ENCODE measurements around the gene MTHFD1L. TPM values are rescaled to one million over a fixed set of nuclear protein-coding genes. Genes with fewer than 3 reads are reported as not detected.
A peak's percentile ranks its signal among the peaks of the same experiment; 100 is the strongest.

Gene MTHFD1L
- polyA plus RNA-seq, 3 donors: 0.25 to 1.3 (median 0.39) TPM

DNA sequence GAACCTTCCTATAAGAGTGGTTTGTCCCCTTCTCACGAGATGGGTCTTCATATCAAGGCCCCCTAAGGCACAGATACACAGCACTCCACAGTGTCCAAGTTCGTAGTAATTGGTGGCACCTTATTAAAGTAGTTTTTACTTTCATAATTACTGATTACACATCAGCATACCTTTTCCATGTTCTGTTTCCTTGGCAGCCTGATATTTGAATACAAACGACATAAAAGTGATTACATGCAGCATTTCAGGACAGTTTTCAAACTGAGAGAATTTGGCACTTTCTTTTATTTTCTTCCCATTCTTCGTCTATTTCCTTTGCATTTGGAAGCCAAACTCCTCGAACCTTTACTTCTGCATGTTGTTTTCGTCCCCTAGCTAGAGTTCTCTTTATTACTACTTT, 139.7 kb downstream of the MTHFD1L start:
- TF ChIP-seq, protein P1, sequence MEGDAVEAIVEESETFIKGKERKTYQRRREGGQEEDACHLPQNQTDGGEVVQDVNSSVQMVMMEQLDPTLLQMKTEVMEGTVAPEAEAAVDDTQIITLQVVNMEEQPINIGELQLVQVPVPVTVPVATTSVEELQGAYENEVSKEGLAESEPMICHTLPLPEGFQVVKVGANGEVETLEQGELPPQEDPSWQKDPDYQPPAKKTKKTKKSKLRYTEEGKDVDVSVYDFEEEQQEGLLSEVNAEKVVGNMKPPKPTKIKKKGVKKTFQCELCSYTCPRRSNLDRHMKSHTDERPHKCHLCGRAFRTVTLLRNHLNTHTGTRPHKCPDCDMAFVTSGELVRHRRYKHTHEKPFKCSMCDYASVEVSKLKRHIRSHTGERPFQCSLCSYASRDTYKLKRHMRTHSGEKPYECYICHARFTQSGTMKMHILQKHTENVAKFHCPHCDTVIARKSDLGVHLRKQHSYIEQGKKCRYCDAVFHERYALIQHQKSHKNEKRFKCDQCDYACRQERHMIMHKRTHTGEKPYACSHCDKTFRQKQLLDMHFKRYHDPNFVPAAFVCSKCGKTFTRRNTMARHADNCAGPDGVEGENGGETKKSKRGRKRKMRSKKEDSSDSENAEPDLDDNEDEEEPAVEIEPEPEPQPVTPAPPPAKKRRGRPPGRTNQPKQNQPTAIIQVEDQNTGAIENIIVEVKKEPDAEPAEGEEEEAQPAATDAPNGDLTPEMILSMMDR (IDR thresholded peaks at IDR 0.05): no peak
- peak overlapping the region; percentile 4 to 83 (median 72) for H3K27ac Mint-ChIP-seq
- H3K9me3 Mint-ChIP-seq: peaks cover 0 to 7% (median 0%) of the 10 kb centered on the region in 7 donors
- H3K36me3 Mint-ChIP-seq: no peaks in the 10 kb centered on the region
- no peak overlapping the region for H2AFZ ChIP-seq (ENCODE audit: insufficient read depth, low read depth, low read length, poor library complexity, severe bottlenecking)
- WGBS (ENCODE audit: insufficient coverage): 94% methylated on average over 4 of the region's 6 CpGs
- H3K4me1 ChIP-seq (ENCODE audit: control insufficient read depth in 1 of 2, insufficient read depth in 2 of 2, low read length in 2 of 2): peaks cover 33 to 34% of the 10 kb centered on the region in 2 donors
- H3K36me3 ChIP-seq (replicated peaks in 1 of 2; ENCODE audit: control insufficient read depth in 1 of 2, insufficient read depth in 2 of 2, low read length in 2 of 2): no peaks in the 10 kb centered on the region
- peaks cover 39% of the 10 kb centered on the region for H3K4me1 Mint-ChIP-seq
- peaks cover 0 to 3% (median 2%) of the 10 kb centered on the region in 3 donors for H3K27me3 Mint-ChIP-seq (ENCODE audit: low read depth in 3 of 3)
- no peak for DNase-seq
- intact Hi-C loops (cut with micrococcal nuclease): no loop called here
- no peaks in the 10 kb centered on the region for H3K79me2 ChIP-seq (ENCODE audit: insufficient read depth, low read length)
- peak overlapping the region in 1 of 2 donors; percentile 70 for H3K27ac ChIP-seq (ENCODE audit: low read depth in 1 of 2, low read length in 2 of 2)
- H4K20me1 ChIP-seq (ENCODE audit: insufficient read depth, low read length): no peaks in the 10 kb centered on the region
- H3K27me3 ChIP-seq (ENCODE audit: control insufficient read depth in 2 of 2, insufficient read depth in 2 of 2, low read length in 2 of 2): no peaks in the 10 kb centered on the region
- H3K9me3 ChIP-seq (replicated peaks in 1 of 2; ENCODE audit: control insufficient read depth in 1 of 2, insufficient read depth in 1 of 2, low read length in 2 of 2): peaks cover 0 to 5% of the 10 kb centered on the region in 2 donors
- H3K4me3 ChIP-seq (replicated peaks in 1 of 3; ENCODE audit: low read depth in 2 of 3, low read length in 3 of 3): peak overlapping the region in 1 of 3 experiments; percentile 66
- H3K4me2 ChIP-seq (replicated peaks; ENCODE audit: extremely low read depth, low read length, poor library complexity, severe bottlenecking): peak overlapping the region; percentile 72
- no peak overlapping the region for H3K4me3 Mint-ChIP-seq
- H3K9ac ChIP-seq (ENCODE audit: insufficient read depth, low read length, poor library complexity, severe bottlenecking): no peak overlapping the region

DNA sequence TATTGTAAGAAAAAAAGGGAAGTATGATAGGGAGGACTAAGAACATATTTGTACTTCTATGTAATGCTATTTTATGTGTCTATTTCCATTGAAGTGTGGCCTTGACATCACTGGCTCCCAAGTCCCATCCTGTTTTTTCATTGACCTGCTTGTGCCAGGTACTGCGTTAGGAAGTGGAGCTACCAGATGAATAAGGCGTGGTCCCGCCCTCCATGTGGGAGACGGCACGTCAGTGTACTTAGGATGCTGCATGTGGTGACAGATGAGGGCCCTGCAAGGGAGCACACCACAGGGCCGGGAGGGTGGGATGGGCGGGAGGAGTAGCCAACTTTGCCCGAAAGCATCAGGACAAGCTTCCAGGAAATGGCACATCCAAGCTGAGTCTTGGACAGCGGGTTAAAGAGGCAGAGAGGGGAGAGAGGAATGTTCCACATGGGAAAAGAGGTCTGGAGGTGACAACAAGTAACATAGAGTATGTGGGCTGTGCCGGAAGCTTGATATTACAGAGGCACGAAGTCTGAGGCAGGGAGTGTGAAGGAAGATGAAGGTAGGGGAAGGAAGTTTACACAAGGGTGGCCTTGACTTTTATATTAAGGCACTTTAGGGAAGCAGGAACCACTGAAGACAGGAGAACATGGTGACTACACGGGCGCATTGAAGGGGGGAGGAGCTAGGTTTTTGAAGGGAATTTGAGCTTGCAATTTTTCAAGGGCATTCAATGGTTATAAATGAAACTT, 140.6 kb downstream of the MTHFD1L start:
- Histone ChIP-seq H3K79me2 (ENCODE audit: insufficient read depth, low read length) (no peaks in the 10 kb centered on the region), H4K20me1 (ENCODE audit: insufficient read depth, low read length) (no peaks in the 10 kb centered on the region), H3K9me3 (replicated peaks in 1 of 2; ENCODE audit: control insufficient read depth in 1 of 2, insufficient read depth in 1 of 2, low read length in 2 of 2) (peaks cover 0 to 5% of the 10 kb centered on the region in 2 donors), H3K27ac (ENCODE audit: low read depth in 1 of 2, low read length in 2 of 2) (peak overlapping the region; percentile 15 to 38), H3K4me1 (ENCODE audit: control insufficient read depth in 1 of 2, insufficient read depth in 2 of 2, low read length in 2 of 2) (peaks cover 33 to 34% of the 10 kb centered on the region in 2 donors), H3K27me3 (ENCODE audit: control insufficient read depth in 2 of 2, insufficient read depth in 2 of 2, low read length in 2 of 2) (no peaks in the 10 kb centered on the region), H3K4me2 (replicated peaks; ENCODE audit: extremely low read depth, low read length, poor library complexity, severe bottlenecking) (no peak overlapping the region), H3K36me3 (replicated peaks in 1 of 2; ENCODE audit: control insufficient read depth in 1 of 2, insufficient read depth in 2 of 2, low read length in 2 of 2) (no peaks in the 10 kb centered on the region), H3K9ac (ENCODE audit: insufficient read depth, low read length, poor library complexity, severe bottlenecking) (no peak overlapping the region), H2AFZ (ENCODE audit: insufficient read depth, low read depth, low read length, poor library complexity, severe bottlenecking) (no peak overlapping the region), H3K4me3 (replicated peaks in 1 of 3; ENCODE audit: low read depth in 2 of 3, low read length in 3 of 3) (no peak overlapping the region)
- TF ChIP-seq, protein P1 (IDR thresholded peaks at IDR 0.05): no peak
- intact Hi-C loops (cut with micrococcal nuclease): no loop called here
- Mint-ChIP-seq H3K9me3 (peaks cover 0 to 7% (median 0%) of the 10 kb centered on the region in 7 donors), H3K27me3 (ENCODE audit: low read depth in 3 of 3) (peaks cover 0 to 3% (median 2%) of the 10 kb centered on the region in 3 donors), H3K4me3 (peak overlapping the region in 1 of 2 donors; percentile 55), H3K4me1 (peaks cover 39% of the 10 kb centered on the region), H3K27ac (peak overlapping the region; percentile 51 to 92 (median 84)), H3K36me3 (no peaks in the 10 kb centered on the region)
- peak; percentile 27 to 49 (median 46) for DNase-seq
- 86% methylated on average over 10 of the region's 13 CpGs for WGBS (ENCODE audit: insufficient coverage)

Data from CD14-positive monocyte (primary cell).